ENCODE measurements around the gene ITGA7.

Gene ITGA7

DNA sequence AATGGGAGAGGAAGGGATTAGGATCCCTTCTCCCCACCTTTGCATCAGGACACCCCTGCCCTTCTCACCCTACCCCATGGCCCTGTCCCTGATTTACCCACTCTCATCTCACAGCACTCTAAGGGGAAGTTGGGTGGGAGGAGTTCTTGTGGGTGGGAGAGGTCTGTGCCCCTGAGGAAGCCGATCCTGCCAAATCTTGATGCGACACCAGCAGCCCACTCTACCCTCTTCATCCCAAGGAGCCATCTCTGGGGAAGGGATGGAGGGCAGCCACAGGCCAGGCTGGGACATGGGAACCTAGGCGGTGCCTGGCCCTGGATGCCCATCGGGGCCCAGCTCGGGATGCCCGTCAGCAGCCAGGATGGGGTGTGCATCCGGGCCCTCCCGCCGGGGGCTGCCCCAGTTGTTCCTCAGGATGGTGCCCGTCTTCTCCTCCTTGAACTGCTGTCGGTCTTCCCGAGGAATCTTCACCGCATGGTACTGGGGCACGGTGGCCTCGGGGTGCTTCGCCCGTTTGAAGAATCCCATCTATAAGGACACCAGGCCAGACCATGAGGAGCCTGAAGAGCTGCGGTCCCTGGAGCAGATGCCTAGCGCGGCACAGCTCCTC is 22.8 kb downstream of the ITGA7 start:
- Histone ChIP-seq H3K9me3 (ENCODE audit: control insufficient read depth, insufficient read depth, low read length) (no peaks in the 10 kb centered on the region), H3K4me1 (ENCODE audit: control insufficient read depth, low read length) (peaks cover 22% of the 10 kb centered on the region), H3K36me3 (ENCODE audit: control insufficient read depth, low read length) (no peaks in the 10 kb centered on the region)

DNA sequence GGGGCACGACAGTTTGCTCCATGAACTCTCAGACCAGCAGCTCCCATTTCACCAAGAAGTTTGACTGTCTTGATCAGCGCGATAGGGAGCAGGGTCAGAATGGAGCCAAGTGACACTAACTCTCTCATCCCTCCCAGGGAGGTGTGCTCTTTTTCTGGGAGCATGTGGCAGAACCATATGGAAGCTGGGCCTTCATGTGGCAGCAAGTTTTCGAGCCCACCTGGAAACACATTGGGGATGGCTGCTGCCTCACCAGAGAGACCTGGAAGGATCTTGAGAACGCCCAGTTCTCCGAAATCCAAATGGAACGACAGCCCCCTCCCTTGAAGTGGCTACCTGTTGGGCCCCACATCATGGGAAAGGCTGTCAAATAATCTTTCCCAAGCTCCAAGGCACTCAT is 24.0 kb downstream of the ITGA7 start:
- no peak overlapping the region for H3K4me2 ChIP-seq (ENCODE audit: low read length)
- no peak for TF ChIP-seq EZH2phosphoT487 (IDR thresholded peaks at IDR 0.05; ENCODE audit: borderline replicate concordance, low read length)
- TF ChIP-seq, protein P1, sequence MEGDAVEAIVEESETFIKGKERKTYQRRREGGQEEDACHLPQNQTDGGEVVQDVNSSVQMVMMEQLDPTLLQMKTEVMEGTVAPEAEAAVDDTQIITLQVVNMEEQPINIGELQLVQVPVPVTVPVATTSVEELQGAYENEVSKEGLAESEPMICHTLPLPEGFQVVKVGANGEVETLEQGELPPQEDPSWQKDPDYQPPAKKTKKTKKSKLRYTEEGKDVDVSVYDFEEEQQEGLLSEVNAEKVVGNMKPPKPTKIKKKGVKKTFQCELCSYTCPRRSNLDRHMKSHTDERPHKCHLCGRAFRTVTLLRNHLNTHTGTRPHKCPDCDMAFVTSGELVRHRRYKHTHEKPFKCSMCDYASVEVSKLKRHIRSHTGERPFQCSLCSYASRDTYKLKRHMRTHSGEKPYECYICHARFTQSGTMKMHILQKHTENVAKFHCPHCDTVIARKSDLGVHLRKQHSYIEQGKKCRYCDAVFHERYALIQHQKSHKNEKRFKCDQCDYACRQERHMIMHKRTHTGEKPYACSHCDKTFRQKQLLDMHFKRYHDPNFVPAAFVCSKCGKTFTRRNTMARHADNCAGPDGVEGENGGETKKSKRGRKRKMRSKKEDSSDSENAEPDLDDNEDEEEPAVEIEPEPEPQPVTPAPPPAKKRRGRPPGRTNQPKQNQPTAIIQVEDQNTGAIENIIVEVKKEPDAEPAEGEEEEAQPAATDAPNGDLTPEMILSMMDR (IDR thresholded peaks at IDR 0.05; ENCODE audit: low read depth, low read length, poor library complexity, severe bottlenecking) = no peak
- no peak overlapping the region for H3K27ac ChIP-seq (ENCODE audit: low read depth, low read length)
- no peaks in the 10 kb centered on the region for H3K9me3 ChIP-seq (ENCODE audit: control insufficient read depth, insufficient read depth, low read length)
- no peaks in the 10 kb centered on the region for H3K79me2 ChIP-seq (ENCODE audit: control insufficient read depth, low read length)
- peaks cover 8% of the 10 kb centered on the region for H3K27me3 ChIP-seq (ENCODE audit: control insufficient read depth, low read length)
- H3K36me3 ChIP-seq (ENCODE audit: control insufficient read depth, low read length) = no peaks in the 10 kb centered on the region
- H3K4me3 ChIP-seq (ENCODE audit: low read length) = no peak overlapping the region
- no peaks in the 10 kb centered on the region for H4K20me1 ChIP-seq (ENCODE audit: control insufficient read depth, insufficient read depth, low read depth, low read length)
- no peaks in the 10 kb centered on the region for H3K9me2 ChIP-seq (replicated peaks; ENCODE audit: control insufficient read depth, low read length)
- 0 out of 2 replicates have a peak, but pooled peaks cover 2% of the 10 kb centered on the region for H3F3A ChIP-seq (ENCODE audit: control insufficient read depth, insufficient read depth)
- peaks cover 22% of the 10 kb centered on the region for H3K4me1 ChIP-seq (ENCODE audit: control insufficient read depth, low read length)

More for the DNA sequence above, 22.8 kb downstream of the ITGA7 start:
- Histone ChIP-seq H3K4me2 (ENCODE audit: low read length) (no peak overlapping the region), H3K9me2 (replicated peaks; ENCODE audit: control insufficient read depth, low read length) (no peaks in the 10 kb centered on the region), H4K20me1 (ENCODE audit: control insufficient read depth, insufficient read depth, low read depth, low read length) (no peaks in the 10 kb centered on the region), H3K4me3 (ENCODE audit: low read length) (no peak overlapping the region), H3K27ac (ENCODE audit: low read depth, low read length) (no peak overlapping the region), H3K27me3 (ENCODE audit: control insufficient read depth, low read length) (peaks cover 8% of the 10 kb centered on the region), H3F3A (ENCODE audit: control insufficient read depth, insufficient read depth) (no peaks in the 10 kb centered on the region), H3K79me2 (ENCODE audit: control insufficient read depth, low read length) (no peaks in the 10 kb centered on the region)
- TF ChIP-seq EZH2phosphoT487 (IDR thresholded peaks at IDR 0.05; ENCODE audit: borderline replicate concordance, low read length) = no peak
- TF ChIP-seq, protein P1 (IDR thresholded peaks at IDR 0.05; ENCODE audit: low read depth, low read length, poor library complexity, severe bottlenecking) = no peak

DNA sequence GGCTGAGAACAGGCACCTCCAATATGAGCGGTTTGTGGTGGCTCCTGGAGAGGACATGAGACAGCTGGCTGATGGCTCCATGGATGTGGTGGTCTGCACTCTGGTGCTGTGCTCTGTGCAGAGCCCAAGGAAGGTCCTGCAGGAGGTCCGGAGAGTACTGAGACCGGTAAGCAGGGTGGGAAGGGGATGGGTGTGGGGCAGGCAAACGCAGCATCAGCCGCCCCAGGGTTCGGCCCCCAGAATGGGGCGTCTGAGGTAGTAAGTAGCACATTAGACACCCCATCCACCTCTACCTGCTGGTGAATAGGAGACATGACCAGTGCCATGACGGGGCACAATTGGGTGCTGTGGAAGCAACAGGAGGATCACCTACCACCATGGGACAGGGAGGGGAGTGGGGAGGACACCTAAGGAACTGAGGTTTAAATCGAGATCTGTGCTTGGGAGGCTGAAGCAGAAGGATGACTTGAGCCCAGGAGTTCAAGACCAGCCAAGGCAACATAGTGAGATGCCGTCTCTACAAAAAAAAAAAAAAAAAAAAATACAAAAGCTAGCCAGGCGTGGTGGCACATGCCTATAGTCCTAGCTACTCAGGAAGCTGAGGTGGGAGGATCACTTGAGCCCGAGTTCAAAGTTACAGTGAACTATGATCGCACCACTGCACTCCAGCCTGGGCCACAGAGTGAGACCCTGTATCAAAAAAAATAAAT is 25.5 kb downstream of the ITGA7 start:
- Histone ChIP-seq H3K27ac (ENCODE audit: low read depth, low read length) (no peak overlapping the region), H3K79me2 (ENCODE audit: control insufficient read depth, low read length) (no peaks in the 10 kb centered on the region), H3K4me2 (ENCODE audit: low read length) (peak overlapping the region; percentile 51), H3K4me1 (ENCODE audit: control insufficient read depth, low read length) (peaks cover 22% of the 10 kb centered on the region), H3K9me2 (replicated peaks; ENCODE audit: control insufficient read depth, low read length) (no peaks in the 10 kb centered on the region), H3K9me3 (ENCODE audit: control insufficient read depth, insufficient read depth, low read length) (no peaks in the 10 kb centered on the region), H4K20me1 (ENCODE audit: control insufficient read depth, insufficient read depth, low read depth, low read length) (no peaks in the 10 kb centered on the region), H3K36me3 (ENCODE audit: control insufficient read depth, low read length) (no peaks in the 10 kb centered on the region), H3F3A (ENCODE audit: control insufficient read depth, insufficient read depth) (0 out of 2 replicates have a peak, but pooled peaks cover 2% of the 10 kb centered on the region), H3K4me3 (ENCODE audit: low read length) (peak overlapping the region; percentile 19), H3K27me3 (ENCODE audit: control insufficient read depth, low read length) (peaks cover 8% of the 10 kb centered on the region)
- no peak for TF ChIP-seq EZH2phosphoT487 (IDR thresholded peaks at IDR 0.05; ENCODE audit: borderline replicate concordance, low read length)
- TF ChIP-seq, protein P1 (IDR thresholded peaks at IDR 0.05; ENCODE audit: low read depth, low read length, poor library complexity, severe bottlenecking) = no peak
